Endothelial cell of umbilical vein (primary cell): ENCODE results near the gene COL1A1. TPM values are rescaled to one million over a fixed set of nuclear protein-coding genes. Genes with fewer than 3 reads are reported as not detected.

ENCODE experiments used
- BruUV-seq: library from RNA; stranded (reverse); fragments of 400-500 nt; replicated peaks from 2 replicates; lab custom pipeline; 2021; lab: Mats Ljungman, UMichigan
- CTCF ChIA-PET: fragments of 300-600, 350-600 bp; sonication (Branson Sonifier 250); formaldehyde crosslinking; loops from one replicate; lab custom pipeline; 2021; ENCODE audit warnings: antibody characterized with exemption, inconsistent platforms; lab: Charles Lee
- POLR2A ChIA-PET: fragments of 300-600, 350-600 bp; sonication (Branson Sonifier 250); formaldehyde crosslinking; loops from one replicate; lab custom pipeline; 2021; ENCODE audit warnings: antibody characterized with exemption, inconsistent platforms; lab: Charles Lee
- DNase-seq: peaks from one replicate; pipeline ENCODE4 v3.0.0-alpha.2; 2011; ENCODE audit warnings: low read depth, low spot score
- FAIRE-seq: peaks from 2 replicates; lab custom pipeline; 2011; peaks lifted over from hg19 to GRCh38; lab: Jason Lieb, UNC
- H2AFZ ChIP-seq: 2 replicates; pipeline ENCODE4 v1.6.0; 2012; ENCODE audit warnings: low read depth, low read length, control low read depth, inconsistent platforms
- H3K27ac ChIP-seq: 2 replicates; pipeline ENCODE4 v1.5.1; 2011; ENCODE audit warnings: low read depth, mild to moderate bottlenecking, control low read depth, low read length, moderate library complexity; ENCODE audit not compliant: insufficient read depth
- H3K27me3 ChIP-seq, 2 experiments: 2 replicates each; pipeline versions ENCODE4 v1.6.0 to v1.6.1; 2011; ENCODE audit warnings: low read length in 2 of 2, mixed read lengths in 1 of 2; ENCODE audit not compliant: control insufficient read depth in 2 of 2, insufficient read depth in 2 of 2
- H3K36me3 ChIP-seq, 2 experiments: 2 replicates in 1 of 2; 3 replicates in 1 of 2; pipeline ENCODE4 v1.5.1; 2011; ENCODE audit warnings: low read length in 2 of 2, mild to moderate bottlenecking in 1 of 2, moderate library complexity in 1 of 2; ENCODE audit not compliant: control insufficient read depth in 2 of 2, insufficient read depth in 2 of 2; ENCODE audit errors: extremely low read depth in 1 of 2
- H3K4me1 ChIP-seq: 3 replicates; pipeline ENCODE4 v1.5.1; 2011; ENCODE audit warnings: mild to moderate bottlenecking, low read length; ENCODE audit not compliant: control insufficient read depth, insufficient read depth; ENCODE audit errors: extremely low read depth
- H3K4me2 ChIP-seq: 2 replicates; pipeline ENCODE4 v1.6.1; 2011; ENCODE audit warnings: low read length, control low read depth, mixed read lengths; ENCODE audit not compliant: insufficient read depth
- H3K4me3 ChIP-seq, 3 experiments: fragments of 200-600 bp in 1 of 3; sonication (generic), shearing (Covaris generic) in 1 of 3; replicated peaks in 1 of 3; 2 replicates each; pipeline ENCODE4 v1.5.1; 2011 to 2016; ENCODE audit warnings: control low read depth in 3 of 3, low read length in 3 of 3, mild to moderate bottlenecking in 2 of 3, inconsistent platforms in 1 of 3, low read depth in 1 of 3, moderate library complexity in 1 of 3; ENCODE audit not compliant: insufficient read depth in 1 of 3
- H3K79me2 ChIP-seq: 2 replicates; pipeline ENCODE4 v1.6.0; 2012; ENCODE audit warnings: low read length, inconsistent platforms; ENCODE audit not compliant: control insufficient read depth, insufficient read depth
- H3K9ac ChIP-seq: replicated peaks from 2 replicates; pipeline ENCODE3; 2011; ENCODE audit warnings: low read length, control low read depth; ENCODE audit not compliant: insufficient read depth; ENCODE audit errors: extremely low read depth
- H3K9me1 ChIP-seq: replicated peaks from 3 replicates; pipeline ENCODE4 v1.6.0; 2011; ENCODE audit warnings: mild to moderate bottlenecking, low read length; ENCODE audit not compliant: control insufficient read depth, insufficient read depth; ENCODE audit errors: extremely low read depth
- H3K9me3 ChIP-seq: replicated peaks from 2 replicates; pipeline ENCODE4 v1.5.1; 2012; ENCODE audit warnings: low read length, inconsistent platforms; ENCODE audit not compliant: control insufficient read depth, insufficient read depth
- H4K20me1 ChIP-seq: replicated peaks from 2 replicates; pipeline ENCODE3; 2011; ENCODE audit warnings: mild to moderate bottlenecking, low read length; ENCODE audit not compliant: control insufficient read depth, insufficient read depth; ENCODE audit errors: extremely low read depth
- EZH2 ChIP-seq: IDR thresholded peaks from 2 replicates; pipeline ENCODE4 v1.6.1; 2012; ENCODE audit warnings: borderline replicate concordance, low read depth, mild to moderate bottlenecking, moderate library complexity, low read length, inconsistent platforms; ENCODE audit not compliant: severe bottlenecking
- FOS ChIP-seq: IDR thresholded peaks from 2 replicates; pipeline ENCODE4 v1.6.1; 2011; ENCODE audit warnings: mild to moderate bottlenecking, low read length, moderate library complexity, borderline replicate concordance; ENCODE audit not compliant: insufficient read depth
- GATA2 ChIP-seq: IDR thresholded peaks from 2 replicates; pipeline ENCODE4 v1.7.0; 2011; ENCODE audit warnings: low read depth, mild to moderate bottlenecking, moderate library complexity, mixed read lengths, low read length; ENCODE audit not compliant: insufficient read length, insufficient read depth
- JUN ChIP-seq: IDR thresholded peaks from 2 replicates; pipeline ENCODE4 v1.6.1; 2011; ENCODE audit warnings: borderline replicate concordance, low read depth; ENCODE audit not compliant: insufficient read length, insufficient read depth
- MYC ChIP-seq: IDR thresholded peaks from one replicate; pipeline ENCODE4 v1.6.1; 2011; ENCODE audit warnings: mild to moderate bottlenecking, low read depth, low read length
- POLR2A ChIP-seq: IDR thresholded peaks from 2 replicates; pipeline ENCODE4 v1.6.1; 2012; ENCODE audit warnings: low read depth, mild to moderate bottlenecking, control low read depth, low read length
- POLR2AphosphoS5 ChIP-seq: IDR thresholded peaks from 2 replicates; pipeline ENCODE4 v1.6.1; 2012; ENCODE audit warnings: low read depth, mild to moderate bottlenecking, control low read depth, low read length, moderate library complexity; ENCODE audit not compliant: insufficient read depth
- dilution Hi-C: fragments of 300-500 bp; cut with MboI; formaldehyde crosslinking; loops from one replicate; pipeline ENCODE4 v1.15.0; 2019; ENCODE audit warnings: low sequenced_read_pairs; ENCODE audit not compliant: extremely low pct_ligation_motif_present
- intact Hi-C: fragments of 100-400 bp; cut with micrococcal nuclease; formaldehyde crosslinking; loops from one replicate; pipeline ENCODE4 v1.10.0; 2022
- polyA plus RNA-seq, 4 experiments: library from polyadenylated mRNA; depleted of rRNA in 3 of 4; stranded (reverse) in 3 of 4; unstranded in 1 of 4; fragments of >200 nt; gene quantifications; 2 replicates each; pipeline versions ENCODE4 v1.2.1 to v1.2.3, GENCODE V29; 2011 to 2012; ENCODE audit warnings: missing spikeins in 1 of 4
- total RNA-seq: library from RNA; stranded (reverse); gene quantifications from 2 replicates; pipeline ENCODE4 v1.2.3, GENCODE V29; 2021
- TF ChIP-seq, protein P1 (sequence below), 2 donors: IDR thresholded peaks; 1 replicate in 1 of 2; 2 replicates in 1 of 2; pipeline ENCODE4 v1.5.1; 2011; ENCODE audit warnings: low read length in 2 of 2, mild to moderate bottlenecking in 2 of 2, moderate library complexity in 2 of 2, control low read depth in 1 of 2, inconsistent platforms in 1 of 2, low read depth in 1 of 2; ENCODE audit not compliant: insufficient read depth in 1 of 2; ENCODE audit errors: extremely low read depth in 1 of 2
- TF ChIP-seq, protein P2 (sequence below): IDR thresholded peaks from 2 replicates; pipeline ENCODE4 v1.6.1; 2011; ENCODE audit not compliant: insufficient read depth, insufficient read length

Gene COL1A1
- total and polyA plus RNA-seq, 2 donors (not counting 3 experiments of a cell fraction or from before 2014, with no cell fraction given): 0.07 TPM

DNA sequence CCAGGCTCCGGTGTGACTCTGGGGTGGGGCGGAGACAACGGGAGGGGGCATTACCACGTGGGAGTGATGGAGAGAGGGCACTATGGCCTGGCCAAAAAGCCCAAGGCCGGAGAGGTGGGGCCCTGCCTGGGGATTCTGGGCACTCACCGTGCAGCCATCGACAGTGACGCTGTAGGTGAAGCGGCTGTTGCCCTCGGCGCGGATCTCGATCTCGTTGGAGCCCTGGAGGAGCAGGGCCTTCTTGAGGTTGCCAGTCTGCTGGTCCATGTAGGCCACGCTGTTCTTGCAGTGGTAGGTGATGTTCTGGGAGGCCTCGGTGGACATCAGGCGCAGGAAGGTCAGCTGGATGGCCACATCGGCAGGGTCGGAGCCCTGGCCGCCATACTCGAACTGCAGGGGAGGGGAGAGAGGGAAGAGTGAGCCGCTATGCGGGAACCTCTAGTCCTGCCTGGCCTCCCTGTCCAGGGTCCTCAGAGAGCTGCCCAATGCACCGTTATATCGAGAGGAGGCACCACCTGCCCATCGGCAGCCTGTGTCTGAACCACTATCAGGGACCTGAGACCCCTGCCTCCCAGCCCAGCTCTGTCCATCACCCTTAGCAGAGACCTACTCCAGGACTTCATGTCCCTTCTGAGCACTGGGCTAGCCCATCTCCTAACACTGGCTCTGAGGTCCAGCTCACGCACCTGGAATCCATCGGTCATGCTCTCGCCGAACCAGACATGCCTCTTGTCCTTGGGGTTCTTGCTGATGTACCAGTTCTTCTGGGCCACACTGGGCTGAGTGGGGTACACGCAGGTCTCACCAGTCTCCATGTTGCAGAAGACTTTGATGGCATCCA, 15.6 kb downstream of the COL1A1 start:
- no peak overlapping the region for H3K4me2 ChIP-seq
- intact Hi-C loops: no loop called here
- no peak overlapping the region for H3K9ac ChIP-seq
- ChIA-PET CTCF (interaction anchor here (2.5 to 3.1 kb wide), 2 partner anchors 12 to 16 kb away, joined by 9 to 15 read pairs; no protein-coding TSS in a partner anchor), POLR2A (no interaction called here)
- dilution Hi-C loops: no loop called here
- no peaks in the 10 kb centered on the region for H3K79me2 ChIP-seq
- no peak overlapping the region for H3K4me3 ChIP-seq
- no peak overlapping the region for H3K27ac ChIP-seq
- BruUV-seq: no TSS peak
- DNase-seq (no peak), FAIRE-seq (no peak)
- H3K9me3 ChIP-seq: no peaks in the 10 kb centered on the region
- no peaks in the 10 kb centered on the region for H4K20me1 ChIP-seq
- H2AFZ ChIP-seq: no peak overlapping the region
- no peaks in the 10 kb centered on the region for H3K9me1 ChIP-seq
- TF ChIP-seq, protein P1, sequence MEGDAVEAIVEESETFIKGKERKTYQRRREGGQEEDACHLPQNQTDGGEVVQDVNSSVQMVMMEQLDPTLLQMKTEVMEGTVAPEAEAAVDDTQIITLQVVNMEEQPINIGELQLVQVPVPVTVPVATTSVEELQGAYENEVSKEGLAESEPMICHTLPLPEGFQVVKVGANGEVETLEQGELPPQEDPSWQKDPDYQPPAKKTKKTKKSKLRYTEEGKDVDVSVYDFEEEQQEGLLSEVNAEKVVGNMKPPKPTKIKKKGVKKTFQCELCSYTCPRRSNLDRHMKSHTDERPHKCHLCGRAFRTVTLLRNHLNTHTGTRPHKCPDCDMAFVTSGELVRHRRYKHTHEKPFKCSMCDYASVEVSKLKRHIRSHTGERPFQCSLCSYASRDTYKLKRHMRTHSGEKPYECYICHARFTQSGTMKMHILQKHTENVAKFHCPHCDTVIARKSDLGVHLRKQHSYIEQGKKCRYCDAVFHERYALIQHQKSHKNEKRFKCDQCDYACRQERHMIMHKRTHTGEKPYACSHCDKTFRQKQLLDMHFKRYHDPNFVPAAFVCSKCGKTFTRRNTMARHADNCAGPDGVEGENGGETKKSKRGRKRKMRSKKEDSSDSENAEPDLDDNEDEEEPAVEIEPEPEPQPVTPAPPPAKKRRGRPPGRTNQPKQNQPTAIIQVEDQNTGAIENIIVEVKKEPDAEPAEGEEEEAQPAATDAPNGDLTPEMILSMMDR (IDR thresholded peaks at IDR 0.05; ENCODE audit: extremely low read depth in 1 of 2, insufficient read depth in 1 of 2, low read depth in 1 of 2, low read length in 2 of 2): no peak
- TF ChIP-seq EZH2: no peak
- no peak for TF ChIP-seq FOS
- TF ChIP-seq GATA2: no peak
- TF ChIP-seq POLR2AphosphoS5: no peak
- TF ChIP-seq POLR2A: no peak
- TF ChIP-seq, protein P2, sequence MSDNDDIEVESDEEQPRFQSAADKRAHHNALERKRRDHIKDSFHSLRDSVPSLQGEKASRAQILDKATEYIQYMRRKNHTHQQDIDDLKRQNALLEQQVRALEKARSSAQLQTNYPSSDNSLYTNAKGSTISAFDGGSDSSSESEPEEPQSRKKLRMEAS: no peak
- TF ChIP-seq JUN: no peak
- no peak for TF ChIP-seq MYC
- H3K36me3 ChIP-seq: no peaks in the 10 kb centered on the region
- H3K27me3 ChIP-seq: no peaks in the 10 kb centered on the region
- H3K4me1 ChIP-seq: no peaks in the 10 kb centered on the region
